A549 (cell line): ENCODE results near the gene NPC1L1. TPM values are rescaled to one million over a fixed set of nuclear protein-coding genes. Genes with fewer than 3 reads are reported as not detected.
A peak's percentile ranks its signal among the peaks of the same experiment; 100 is the strongest.

ENCODE experiments used
- ATAC-seq, 2 experiments: fragments of 200-7000 bp in 1 of 2; fragments of >200 bp in 1 of 2; cut with Nextera tagmentation in 1 of 2; cut with Tn5 transposase in 1 of 2; 3 replicates each; pipeline versions ENCODE4 v1.8.0 to v1.9.1; 2018 to 2020; ENCODE audit warnings: mild to moderate bottlenecking in 1 of 2, moderate library complexity in 1 of 2
- CTCF ChIA-PET: fragments of 300-600 bp; sonication (Branson Sonifier 250); formaldehyde crosslinking; extraction: SDS; loops from one replicate; lab custom pipeline; 2021; ENCODE audit warnings: antibody characterized with exemption, inconsistent platforms; lab: Yijun Ruan, JAX
- POLR2A ChIA-PET: fragments of 350-600 bp; formaldehyde crosslinking; extraction: SDS; loops from one replicate; lab custom pipeline; 2021; ENCODE audit warnings: antibody characterized with exemption, inconsistent platforms; lab: Yijun Ruan, JAX
- DNase-seq, 2 experiments: peaks; one replicate each; pipeline versions ENCODE4 v3.0.0 to v3.0.0-alpha.2; 2011 to 2016; ENCODE audit warnings: low read depth in 1 of 2, low spot score in 1 of 2
- FAIRE-seq: peaks from 2 replicates; lab custom pipeline; 2011; peaks lifted over from hg19 to GRCh38; lab: Jason Lieb, UNC
- H3K27ac ChIP-seq, 2 experiments: fragments of >200 bp; sonication (Bioruptor Twin); formaldehyde crosslinking; 3 replicates each; pipeline ENCODE4 v1.5.1; 2016 to 2017
- H3K4me1 ChIP-seq: fragments of >200 bp; sonication (Bioruptor Twin); formaldehyde crosslinking; 3 replicates; pipeline ENCODE4 v1.6.1; 2016
- H3K4me2 ChIP-seq: fragments of >200 bp; sonication (Bioruptor Twin); formaldehyde crosslinking; 3 replicates; pipeline ENCODE4 v1.6.1; 2016
- H3K4me3 ChIP-seq: fragments of >200 bp; sonication (Bioruptor Twin); formaldehyde crosslinking; 3 replicates; pipeline ENCODE4 v1.5.1; 2016
- H3K9me3 ChIP-seq: fragments of >200 bp; sonication (Bioruptor Twin); formaldehyde crosslinking; 3 replicates; pipeline ENCODE4 v1.6.1; 2016
- ATOH8 ChIP-seq: fragments of 250-450 bp; sonication (Bioruptor Pico); IDR thresholded peaks from 2 replicates; pipeline ENCODE4 v1.5.0; 2020; ENCODE audit warnings: low read depth, mild to moderate bottlenecking, moderate library complexity
- BCL3 ChIP-seq: fragments of >200 bp; sonication (Bioruptor Twin); formaldehyde crosslinking; IDR thresholded peaks from 3 replicates; pipeline ENCODE4 v1.6.1; 2016
- BHLHE40 ChIP-seq: IDR thresholded peaks from 2 replicates; pipeline ENCODE4 v1.6.1; 2012; ENCODE audit warnings: low read depth, low read length, inconsistent platforms
- E2F6 ChIP-seq: IDR thresholded peaks from 2 replicates; pipeline ENCODE4 v1.6.1; 2012; ENCODE audit warnings: low read depth, borderline replicate concordance
- EHMT2 ChIP-seq: fragments of 200-600 bp; sonication (generic); IDR thresholded peaks from 2 replicates; pipeline ENCODE4 v1.6.1; 2016; ENCODE audit warnings: antibody characterized with exemption, low read depth, mild to moderate bottlenecking, moderate library complexity
- ELK1 ChIP-seq: fragments of 150-350 bp; IDR thresholded peaks from 2 replicates; pipeline ENCODE4 v1.6.1; 2014; ENCODE audit warnings: low read depth, mild to moderate bottlenecking, low read length
- ESRRA ChIP-seq: fragments of 150-350 bp; IDR thresholded peaks from 2 replicates; pipeline ENCODE4 v1.6.1; 2014; ENCODE audit warnings: mild to moderate bottlenecking, low read length, borderline replicate concordance
- FOSL2 ChIP-seq, 2 experiments: fragments of 450-650 bp in 1 of 2; fragments of >200 bp in 1 of 2; sonication (Bioruptor Twin) in 1 of 2; formaldehyde crosslinking; IDR thresholded peaks; 2 replicates each; pipeline versions ENCODE4 v1.5.0 to v1.6.1; 2016 to 2020; ENCODE audit warnings: mild to moderate bottlenecking in 1 of 2, moderate library complexity in 1 of 2
- FOXS1 ChIP-seq: fragments of 250-450 bp; sonication (Bioruptor Pico); IDR thresholded peaks from 2 replicates; pipeline ENCODE4 v1.5.0; 2020; ENCODE audit warnings: mild to moderate bottlenecking, moderate library complexity
- HOXA7 ChIP-seq: fragments of 250-450 bp; sonication (Bioruptor Pico); IDR thresholded peaks from 2 replicates; pipeline ENCODE4 v1.5.0; 2020; ENCODE audit warnings: mild to moderate bottlenecking, moderate library complexity
- HOXB5 ChIP-seq: fragments of 250-450 bp; sonication (Bioruptor Pico); IDR thresholded peaks from 2 replicates; pipeline ENCODE4 v1.5.0; 2020; ENCODE audit warnings: mild to moderate bottlenecking, moderate library complexity
- JUN ChIP-seq, 2 experiments: fragments of >200 bp; sonication (Bioruptor Twin); formaldehyde crosslinking; IDR thresholded peaks; 2 replicates in 1 of 2; 3 replicates in 1 of 2; pipeline ENCODE4 v1.6.1; 2016 to 2017
- KDM1A ChIP-seq: fragments of 200-600 bp; sonication (generic); IDR thresholded peaks from 2 replicates; pipeline ENCODE4 v1.6.1; 2016; ENCODE audit warnings: low read depth, mild to moderate bottlenecking
- KDM5A ChIP-seq: fragments of 200-600 bp; sonication (generic); IDR thresholded peaks from 2 replicates; pipeline ENCODE4 v1.6.1; 2016; ENCODE audit warnings: antibody characterized with exemption, mild to moderate bottlenecking
- MAFK ChIP-seq: fragments of 450-650 bp; IDR thresholded peaks from 2 replicates; pipeline ENCODE4 v1.6.1; 2014; ENCODE audit not compliant: partially characterized antibody
- MYC ChIP-seq: IDR thresholded peaks from 2 replicates; pipeline ENCODE4 v1.6.1; 2012; ENCODE audit warnings: mild to moderate bottlenecking, inconsistent platforms, low read length, improper control_type of control experiment, borderline replicate concordance
- NFE2L2 ChIP-seq: fragments of 150-350 bp; conservative IDR thresholded peaks from 2 replicates; pipeline ENCODE4 v1.6.1; 2014; ENCODE audit warnings: low read length
- NPAS2 ChIP-seq: fragments of 250-450 bp; sonication (Bioruptor Pico); IDR thresholded peaks from 2 replicates; pipeline ENCODE4 v1.8.0; 2022; ENCODE audit warnings: mild to moderate bottlenecking, moderate library complexity, borderline replicate concordance
- PBX3 ChIP-seq: IDR thresholded peaks from 2 replicates; pipeline ENCODE4 v1.6.1; 2012
- RARB ChIP-seq: fragments of 250-450 bp; sonication (Bioruptor Pico); IDR thresholded peaks from 2 replicates; pipeline ENCODE4 v1.8.0; 2021; ENCODE audit warnings: mild to moderate bottlenecking, moderate library complexity
- RCOR1 ChIP-seq: fragments of 150-350 bp; IDR thresholded peaks from 2 replicates; pipeline ENCODE4 v1.6.1; 2014; ENCODE audit warnings: antibody characterized with exemption, low read length, low read depth
- RFX5 ChIP-seq: fragments of 450-650 bp; IDR thresholded peaks from 2 replicates; pipeline ENCODE4 v1.7.1; 2014; ENCODE audit warnings: antibody characterized with exemption, mild to moderate bottlenecking, moderate library complexity
- SMC3 ChIP-seq: fragments of >200 bp; sonication (Bioruptor Twin); formaldehyde crosslinking; IDR thresholded peaks from 3 replicates; pipeline ENCODE4 v1.6.1; 2018; ENCODE audit warnings: inconsistent platforms
- TFCP2L1 ChIP-seq: fragments of 250-450 bp; sonication (Bioruptor Pico); IDR thresholded peaks from 2 replicates; pipeline ENCODE4 v1.5.0; 2021; ENCODE audit warnings: mild to moderate bottlenecking
- ZC3H11A ChIP-seq: fragments of 450-650 bp; IDR thresholded peaks from 2 replicates; pipeline ENCODE4 v1.6.1; 2014; ENCODE audit warnings: antibody characterized with exemption, mild to moderate bottlenecking
- ZSCAN20 ChIP-seq: fragments of 250-450 bp; sonication (Bioruptor Pico); IDR thresholded peaks from 2 replicates; pipeline ENCODE4 v1.8.0; 2022; ENCODE audit warnings: mild to moderate bottlenecking, moderate library complexity
- WGBS: methylation state at CpG from one replicate; pipeline ENCODE4 v1.1.6; 2017; ENCODE audit errors: missing lambda C conversion rate; 5-methylcytosine and 5-hydroxymethylcytosine counted together
- polyA plus RNA-seq, 4 experiments: library from polyadenylated mRNA; depleted of rRNA in 3 of 4; stranded (reverse); fragments of >200 nt; fragmentation: RNase III in 1 of 4; extraction: RNeasy Plus Mini Kit Qiagen cat#74134 plus additional on column Dnase treatment in 1 of 4; gene quantifications; 2 replicates in 3 of 4; 3 replicates in 1 of 4; pipeline ENCODE4 v1.2.3, GENCODE V29; 2011 to 2017

Gene NPC1L1
- polyA plus RNA-seq, 2 of the 4 experiments (the other 2 are of a cell fraction), result 0.04 to 0.06 TPM

- no peak overlapping the region for H3K4me3 ChIP-seq
- no peak overlapping the region for H3K27ac ChIP-seq
- DNase-seq (no peak), ATAC-seq (no peak; a peak in 2 of 6 replicates), FAIRE-seq (no peak)
- TF ChIP-seq ATOH8 (CRISPR knock-in tag), result no peak
- no peak for TF ChIP-seq KDM1A
- TF ChIP-seq RARB, result no peak
- TF ChIP-seq HOXA7, result no peak
- no peak for TF ChIP-seq TFCP2L1 (CRISPR knock-in tag)
- no peak for TF ChIP-seq NPAS2 (CRISPR knock-in tag)
- TF ChIP-seq FOXS1, result no peak
- no peak for TF ChIP-seq ESRRA
- no peak for TF ChIP-seq KDM5A
- no peak for TF ChIP-seq EHMT2
- no peak for TF ChIP-seq PBX3
- TF ChIP-seq RFX5, result no peak
- TF ChIP-seq RCOR1, result no peak
- no peak for TF ChIP-seq ZC3H11A
- no peak for TF ChIP-seq HOXB5
- no peak for TF ChIP-seq FOSL2 (IDR thresholded peaks at IDR 0.05)
- TF ChIP-seq FOSL2 (CRISPR knock-in tag; IDR thresholded peaks at IDR 0.05), result no peak
- TF ChIP-seq BHLHE40, result no peak
- no peak for TF ChIP-seq MAFK
- H3K9me3 ChIP-seq, result no peaks in the 10 kb centered on the region
- WGBS, result 36% methylated on average over 6 of the region's 6 CpGs
- peak overlapping the region; percentile 26; the same call in 1 of the 3 replicates for H3K4me2 ChIP-seq
- CTCF ChIA-PET, result interaction anchor here (1.7 to 3.5 kb wide), 2 partner anchors 12 to 18 kb away, joined by 5 to 20 read pairs; no protein-coding TSS in a partner anchor
- POLR2A ChIA-PET, result no interaction called here
- H3K4me1 ChIP-seq, result peaks cover 21% of the 10 kb centered on the region
Measured at GRCh38 chr7:44547536-44548231, 6.6 kb upstream of the NPC1L1 start.

- Histone ChIP-seq H3K9me3 (no peaks in the 10 kb centered on the region), H3K4me1 (peaks cover 18% of the 10 kb centered on the region), H3K27ac (peak overlapping the region in 1 of 2 experiments; percentile 55; a peak in 2 of 6 replicates), H3K4me2 (no peak overlapping the region), H3K4me3 (no peak overlapping the region)
- DNase-seq, result no peak
- ATAC-seq, result peak in 1 of 2 experiments; percentile 17; a peak in 2 of 6 replicates
- POLR2A ChIA-PET, result interaction anchor here (0.7 kb wide), 1 partner anchor 32 kb away, joined by 3 read pairs; the partner anchor contains the start of gene DDX56
- FAIRE-seq, result no peak
- TF ChIP-seq NFE2L2 (no peak), BCL3 (no peak), ELK1 (no peak), MYC (no peak), JUN (IDR thresholded peaks at IDR 0.05) (no peak), ZSCAN20 (no peak), PBX3 (no peak), SMC3 (no peak), RCOR1 (no peak), E2F6 (no peak), TFCP2L1 (CRISPR knock-in tag) (no peak)
- CTCF ChIA-PET, result interaction anchor here (0.6 to 5.7 kb wide), 5 partner anchors 7 to 302 kb away, joined by 3 to 30 read pairs (median 5); no protein-coding TSS in a partner anchor
- 70% methylated on average over 6 of the region's 6 CpGs for WGBS
Measured at GRCh38 chr7:44541876-44542610, 913 bp upstream of the NPC1L1 start.
